NOMO-1 (cell line): ENCODE measurements around the gene SETD1A.

Experiments
- DNase-seq, 2 experiments: peaks; one replicate each; lab custom pipeline; 2025; ENCODE audit not compliant: unreplicated experiment in 2 of 2; lab: John Stamatoyannopoulos, UW

Gene SETD1A

DNA sequence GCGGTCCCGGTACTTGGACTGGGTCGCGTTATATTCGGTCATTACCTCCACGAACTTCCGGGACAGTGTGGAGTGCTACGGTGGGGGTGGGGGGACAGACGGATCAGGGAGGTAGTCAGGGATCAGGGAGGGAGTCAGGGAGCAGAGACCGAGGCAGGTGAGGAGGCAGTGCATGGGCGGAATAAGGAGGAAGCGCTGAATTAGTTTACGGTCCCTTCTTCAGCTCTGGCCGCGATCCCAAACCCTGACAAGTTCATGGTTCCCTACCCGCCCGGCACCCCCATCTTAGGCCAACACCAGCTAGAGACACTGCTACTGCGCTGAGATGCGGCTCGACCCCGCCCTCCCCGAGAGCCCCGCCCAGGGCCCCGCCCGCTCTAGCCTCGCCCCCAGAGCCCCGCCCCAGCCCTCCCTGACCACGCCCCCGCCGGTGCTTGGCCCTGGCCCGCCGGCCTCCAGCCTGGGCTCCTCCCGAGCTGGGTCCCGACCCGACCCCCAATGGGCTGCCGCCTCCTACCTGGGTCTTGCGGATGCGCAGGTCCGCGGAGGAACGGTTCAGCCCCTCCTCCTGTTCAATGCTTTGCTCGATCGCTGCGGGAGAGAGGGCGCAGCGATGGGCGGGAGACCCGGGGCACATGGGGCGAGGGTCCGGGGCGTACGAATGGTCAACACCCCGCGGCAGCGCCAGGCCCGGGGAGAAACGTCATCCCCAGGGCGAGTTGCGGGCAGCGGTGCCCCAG lies 39.6 kb downstream of the SETD1A start:
- peak; percentile 73 to 89 for DNase-seq

DNA sequence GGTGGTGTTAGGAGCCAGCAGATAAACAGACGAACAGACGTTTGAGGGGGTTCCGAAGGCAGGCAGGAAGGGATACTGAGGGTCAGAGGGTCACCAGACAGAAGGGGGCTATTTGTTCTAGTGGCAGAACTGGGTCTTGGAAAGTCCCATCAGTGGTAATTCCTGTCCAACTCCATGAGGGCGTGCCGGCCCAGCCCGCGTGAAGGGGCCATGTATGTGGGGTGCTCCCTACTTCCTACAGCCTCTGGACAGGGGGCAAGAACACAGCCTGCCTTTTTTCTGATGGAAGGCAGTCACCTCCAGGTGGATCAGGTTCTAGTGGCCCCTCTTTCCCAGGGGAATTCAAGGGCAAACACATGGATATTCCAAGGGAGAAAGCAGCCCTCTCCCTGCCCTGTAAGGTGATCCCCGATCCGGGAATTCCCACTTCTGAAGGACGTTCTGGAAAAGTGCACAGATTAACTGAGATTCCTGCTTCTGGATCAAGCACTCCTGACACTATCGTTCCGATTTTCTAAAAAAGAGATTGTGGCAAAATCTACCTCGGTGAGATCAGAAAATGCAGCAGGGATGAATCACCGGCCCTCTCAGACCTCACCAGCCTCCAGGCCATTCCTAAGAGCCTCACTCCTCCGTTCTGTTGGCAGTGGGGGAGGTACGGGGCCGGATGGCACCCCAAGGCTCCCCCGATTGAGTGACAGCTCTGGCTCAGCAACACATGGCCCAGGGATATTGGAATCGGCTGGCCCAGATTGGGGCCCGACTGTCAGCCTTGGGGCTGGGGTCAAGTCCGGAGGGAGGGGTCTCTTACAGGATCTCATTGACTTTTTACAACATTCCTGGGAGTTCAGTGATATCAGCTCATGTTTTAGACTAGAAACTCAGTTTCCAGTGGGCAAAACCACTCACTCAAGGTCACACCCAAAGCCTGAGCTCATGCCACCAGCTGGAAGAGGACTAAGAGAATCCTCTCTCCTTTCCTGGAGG lies 40.5 kb downstream of the SETD1A start:
- no peak for DNase-seq

DNA sequence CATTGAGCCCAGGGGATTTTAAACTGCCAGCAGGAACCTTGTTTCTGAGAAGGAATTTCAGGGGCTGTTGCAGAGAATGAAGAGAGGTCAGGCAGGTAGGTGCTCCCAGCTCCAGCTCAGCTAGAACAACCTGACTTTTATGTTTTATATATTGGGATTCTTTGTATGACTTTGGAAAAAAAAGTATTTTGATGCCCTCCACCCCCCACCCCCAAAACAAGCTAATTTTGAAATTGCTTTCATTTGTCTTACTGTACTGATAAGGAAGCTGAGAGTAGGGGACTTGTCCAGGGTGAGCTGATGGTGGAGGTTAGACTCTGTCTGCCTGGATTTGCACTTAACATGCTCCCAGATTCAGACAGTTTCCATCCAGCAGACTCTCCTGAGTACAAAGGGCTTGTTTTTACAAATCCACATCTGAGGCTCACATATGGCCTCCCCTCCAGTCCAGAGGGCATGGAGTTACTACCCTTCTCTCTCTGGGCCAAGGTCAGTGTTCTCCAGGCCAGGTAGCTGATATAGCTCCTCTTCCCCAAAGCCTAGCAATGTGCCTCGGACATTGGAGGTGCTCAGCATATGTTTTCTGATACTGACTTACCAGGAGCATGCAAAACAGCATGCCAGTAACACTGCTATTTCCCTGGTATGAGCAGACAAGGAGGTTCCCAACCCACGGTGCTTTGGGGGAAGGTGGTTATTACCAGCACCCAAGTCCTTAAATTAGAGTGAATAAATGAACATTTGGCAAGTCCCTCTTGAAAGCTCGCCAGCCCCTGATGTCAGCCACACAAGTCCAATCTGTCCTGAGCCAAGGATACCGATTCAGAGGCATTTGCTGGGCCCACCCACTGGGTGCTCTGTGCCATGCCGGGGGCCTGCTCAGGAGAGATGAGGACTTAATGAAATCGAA lies 41.6 kb downstream of the SETD1A start:
- DNase-seq: no peak

DNA sequence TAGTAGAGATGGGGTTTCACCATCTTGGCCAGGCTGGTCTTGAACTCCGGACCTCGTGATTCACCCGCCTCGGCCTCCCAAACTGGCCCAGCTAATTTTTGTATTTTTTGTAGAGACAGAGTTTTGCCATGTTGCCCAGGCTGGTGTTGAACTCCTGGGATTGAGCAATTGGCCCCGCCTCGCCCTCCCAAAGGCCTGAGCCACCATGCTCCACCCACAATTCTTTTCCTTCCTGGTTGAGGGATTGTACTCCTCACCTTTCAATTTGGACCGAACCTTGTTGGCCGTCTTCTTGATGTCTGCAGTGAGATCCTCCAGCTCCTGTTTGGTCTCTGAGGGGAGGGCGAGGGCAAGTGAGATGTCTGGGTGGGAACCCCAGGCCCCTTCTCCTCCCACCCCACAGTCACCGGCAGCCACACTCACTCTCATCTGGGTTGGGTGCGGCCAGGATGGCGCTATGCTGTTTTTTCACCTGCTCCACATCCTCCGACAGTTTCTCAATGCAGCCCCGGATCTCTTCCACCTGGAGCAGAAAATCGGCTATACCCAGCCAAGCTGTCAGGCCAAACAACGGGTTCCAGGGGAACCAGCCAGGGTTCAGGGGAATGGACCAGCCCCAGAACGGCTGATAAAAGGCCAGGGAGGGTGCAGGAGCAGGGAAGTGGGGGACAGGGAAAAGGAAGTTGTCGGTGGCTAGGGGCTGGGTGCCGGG lies 43.3 kb downstream of the SETD1A start:
- DNase-seq: peak in 1 of 2 experiments; percentile 5

DNA sequence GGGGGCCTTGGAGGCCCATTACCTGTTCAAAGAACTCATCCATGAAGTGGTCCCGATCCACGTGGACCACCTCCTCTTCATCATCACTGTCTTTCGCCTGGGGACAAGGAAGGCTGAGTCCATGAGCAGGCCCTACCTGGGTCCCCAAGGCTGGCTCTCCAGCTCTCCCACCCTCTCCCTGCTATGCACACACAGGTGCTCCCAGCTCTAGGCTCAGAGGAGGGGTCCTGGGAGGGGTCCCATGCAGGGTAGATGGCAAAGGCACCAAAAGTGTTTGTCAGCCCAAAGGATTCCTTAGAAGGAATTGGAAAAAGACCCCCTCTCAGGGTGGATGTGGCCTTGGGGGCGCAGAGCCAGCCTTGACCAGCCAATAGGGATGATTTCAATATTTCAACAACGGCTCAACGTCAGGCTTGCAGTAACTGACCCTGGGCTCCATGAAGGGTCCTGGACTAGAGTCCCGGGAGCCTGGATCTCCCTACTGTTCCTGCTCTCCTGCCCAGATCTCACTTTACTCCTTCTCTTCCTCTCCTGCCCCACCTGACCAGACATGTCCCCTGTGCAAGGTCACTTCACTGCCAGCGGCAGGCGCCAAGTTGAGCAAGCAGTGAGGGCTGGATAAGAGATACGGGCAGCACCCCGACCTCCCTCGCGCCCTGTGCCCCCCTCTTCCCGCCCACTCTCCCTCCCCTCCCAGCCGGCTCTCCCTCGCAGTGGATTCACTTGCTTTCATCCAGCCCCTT lies 44.1 kb downstream of the SETD1A start:
- DNase-seq: no peak

DNA sequence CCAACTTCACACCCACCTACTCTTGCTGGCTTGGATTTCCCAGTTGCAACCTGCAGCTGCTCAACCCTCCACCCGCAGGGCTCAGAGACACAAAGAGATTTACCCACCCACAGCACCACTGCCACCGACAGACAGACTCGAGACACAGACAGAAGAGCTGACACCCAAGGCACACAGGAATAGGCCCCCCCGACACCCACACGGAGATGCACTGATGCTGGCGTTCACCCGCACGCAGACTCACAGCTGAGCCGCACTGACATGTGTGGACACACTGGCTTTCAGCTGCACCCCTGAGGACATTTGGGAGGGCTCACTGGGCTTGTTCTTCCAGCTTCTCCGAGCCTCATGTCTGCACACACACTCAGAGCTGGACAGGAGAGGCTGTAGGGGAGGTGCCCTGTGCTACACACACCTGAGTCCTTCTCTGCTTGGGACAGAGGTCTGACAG lies 44.7 kb downstream of the SETD1A start:
- no peak for DNase-seq

DNA sequence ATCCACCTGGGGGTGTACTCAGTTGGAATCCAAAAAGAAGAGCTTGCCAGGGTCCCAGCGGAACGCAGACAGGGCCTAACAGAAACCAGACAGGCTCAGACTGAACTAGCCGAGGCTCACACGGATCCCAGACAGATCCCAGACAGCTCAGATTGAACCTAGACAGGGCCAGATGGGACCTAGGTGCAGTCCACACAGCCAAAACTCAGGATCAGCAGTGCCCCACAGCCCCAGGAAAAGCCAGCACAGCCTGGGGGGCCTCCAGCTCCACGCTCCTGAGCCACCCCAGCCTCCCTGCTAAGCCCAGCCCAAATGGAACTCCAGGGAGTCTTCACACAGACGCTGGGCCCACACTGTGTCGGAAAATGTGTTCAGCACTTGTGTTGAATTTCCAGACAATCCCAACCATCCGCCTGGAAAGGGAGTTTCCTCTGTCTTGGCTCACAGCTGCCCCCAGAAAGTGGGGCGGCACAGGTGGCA lies 45.3 kb downstream of the SETD1A start:
- no peak for DNase-seq

DNA sequence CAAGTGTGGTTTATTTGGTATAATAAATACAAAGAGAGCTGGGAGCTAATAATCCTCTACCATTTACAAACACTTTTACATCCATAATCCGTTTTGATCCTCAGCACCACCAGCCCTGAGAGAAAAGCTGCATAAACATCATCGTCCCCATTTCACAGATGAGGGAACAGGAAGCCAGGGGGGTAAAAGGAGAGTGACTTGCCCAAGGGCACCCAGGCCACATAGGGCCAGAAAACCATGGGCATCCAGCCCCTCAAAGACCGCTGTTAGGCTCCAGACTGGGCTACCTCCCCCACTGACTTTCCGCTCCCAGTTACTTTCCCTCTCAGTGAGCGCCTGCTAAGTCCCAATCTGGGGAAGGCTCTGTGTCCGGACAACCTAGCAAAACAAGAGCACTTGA lies 46.2 kb downstream of the SETD1A start:
- no peak for DNase-seq

DNA sequence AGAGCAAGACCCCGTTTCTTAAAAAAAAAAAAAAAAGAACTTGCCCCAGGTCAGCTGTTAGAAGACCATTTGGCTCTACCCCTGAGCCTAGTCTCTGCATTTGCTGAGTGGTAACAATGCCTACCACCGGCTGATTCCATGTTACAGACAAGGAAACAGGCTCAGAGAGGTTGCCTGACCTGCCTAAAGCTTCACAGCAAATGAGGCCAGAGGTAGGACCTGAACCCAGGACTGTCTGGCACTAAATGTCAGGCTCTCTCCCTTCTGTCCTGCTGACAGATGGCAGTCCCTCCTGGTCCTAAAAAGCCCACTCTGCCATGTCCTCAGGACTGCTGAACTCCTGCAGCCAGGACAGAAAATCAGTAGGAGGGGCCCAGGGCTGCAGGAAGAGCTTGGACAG lies 47.1 kb downstream of the SETD1A start:
- DNase-seq: no peak

DNA sequence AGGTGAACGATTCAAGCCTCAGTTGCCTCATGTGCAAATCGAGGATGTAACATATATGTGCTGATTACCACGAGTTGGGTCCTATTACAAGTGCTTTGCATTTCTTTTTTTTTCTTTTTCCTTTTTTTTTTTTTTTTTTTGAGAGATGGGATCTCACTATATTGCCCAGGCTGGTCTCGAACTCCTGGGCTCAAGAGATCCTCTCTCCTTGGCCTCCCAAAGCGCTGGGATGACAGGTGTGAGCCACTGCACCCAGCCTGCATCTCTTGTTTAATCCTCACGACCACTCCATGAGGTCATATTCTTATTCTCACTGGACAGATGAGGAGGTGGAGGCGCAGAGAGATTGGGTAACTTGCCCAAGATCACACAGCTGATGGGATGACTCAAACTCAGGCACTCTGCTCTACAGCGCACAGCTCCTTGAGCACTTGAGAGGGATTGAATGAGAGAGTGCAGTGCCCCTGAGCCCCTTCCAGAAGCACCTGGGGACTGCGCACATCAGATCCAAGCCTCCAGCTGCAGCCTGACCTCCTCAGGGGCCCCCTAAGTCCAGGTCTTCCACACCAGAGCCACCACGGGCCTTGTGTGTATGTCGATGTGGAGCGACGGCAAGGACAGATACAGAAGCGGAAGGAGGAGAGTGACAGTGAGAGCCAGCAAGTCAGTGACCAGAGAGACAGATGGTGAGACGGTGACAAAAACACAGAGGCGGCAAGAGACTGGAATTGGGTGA lies 48.0 kb downstream of the SETD1A start:
- no peak for DNase-seq

DNA sequence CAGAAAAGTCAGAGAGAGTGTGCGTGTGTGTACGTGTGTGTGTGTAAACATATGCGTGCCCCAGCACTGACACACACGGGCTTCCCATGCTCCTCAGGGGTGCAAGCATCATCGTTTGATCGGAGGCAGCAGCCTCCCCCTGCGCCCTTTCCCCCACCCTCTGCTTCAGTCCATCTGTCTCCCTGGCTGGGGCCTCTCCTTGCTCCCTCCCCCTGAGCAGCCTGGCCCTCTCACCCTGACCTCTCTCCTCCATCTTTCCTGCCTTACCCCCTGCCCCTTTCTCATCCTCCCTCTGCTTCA lies 48.5 kb downstream of the SETD1A start:
- no peak for DNase-seq

DNA sequence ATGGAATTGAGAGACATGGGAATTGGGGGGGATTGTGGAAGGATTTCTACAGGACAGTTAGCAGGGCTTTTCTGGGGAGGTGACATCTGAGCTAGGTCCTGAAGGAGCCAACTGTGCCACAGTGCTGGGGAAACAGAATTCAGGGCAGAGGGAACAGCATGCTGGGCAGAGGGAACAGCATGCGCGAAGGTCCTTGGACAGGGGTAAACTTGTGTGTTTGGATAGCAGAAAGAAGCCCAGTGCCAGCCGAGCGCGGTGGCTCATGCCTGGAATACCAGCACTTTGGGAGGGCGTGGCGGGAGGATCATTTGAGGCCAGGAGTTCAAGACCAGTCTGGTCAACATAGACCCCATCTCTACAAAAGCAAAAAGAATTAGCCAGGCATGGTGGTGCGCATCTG lies 49.0 kb downstream of the SETD1A start:
- no peak for DNase-seq

DNA sequence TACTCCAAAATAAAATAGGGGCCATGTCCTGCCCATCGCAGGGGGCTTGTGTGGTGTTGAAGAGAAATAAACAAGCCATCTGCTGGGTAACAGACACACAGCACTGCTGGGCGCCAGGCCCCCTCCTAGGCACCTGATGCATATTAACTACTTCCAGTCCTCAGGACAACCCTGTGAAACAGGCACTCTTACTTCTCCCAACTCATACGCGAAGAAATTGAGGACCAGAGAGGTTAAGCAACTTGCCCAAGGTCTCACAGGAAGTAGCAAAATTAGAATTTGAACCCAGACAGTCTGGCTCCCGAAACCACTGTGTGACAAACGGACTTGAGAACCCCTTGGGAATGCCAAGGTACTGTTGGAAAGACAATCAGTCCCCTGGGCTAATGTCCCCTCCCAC lies 50.1 kb downstream of the SETD1A start:
- no peak for DNase-seq

DNA sequence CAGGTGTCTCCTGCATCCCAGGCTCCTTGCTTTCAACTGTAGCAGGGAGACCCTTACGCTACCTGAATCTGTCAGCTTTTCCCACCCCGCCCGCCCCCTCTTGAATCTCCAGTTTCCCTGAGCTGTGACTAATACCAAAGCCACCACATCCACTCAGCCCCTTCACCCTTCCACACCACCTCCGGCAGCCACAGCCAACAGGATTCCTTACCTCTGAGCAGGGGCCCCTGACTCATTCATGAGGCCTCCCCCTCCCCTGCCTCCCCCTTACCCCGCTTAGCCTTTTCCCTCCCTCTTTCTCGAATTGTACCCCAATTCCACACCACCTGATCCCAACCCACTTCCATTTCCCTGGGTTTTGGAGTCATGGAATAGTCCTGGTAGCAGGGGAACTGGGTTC lies 50.6 kb downstream of the SETD1A start:
- DNase-seq: no peak

DNA sequence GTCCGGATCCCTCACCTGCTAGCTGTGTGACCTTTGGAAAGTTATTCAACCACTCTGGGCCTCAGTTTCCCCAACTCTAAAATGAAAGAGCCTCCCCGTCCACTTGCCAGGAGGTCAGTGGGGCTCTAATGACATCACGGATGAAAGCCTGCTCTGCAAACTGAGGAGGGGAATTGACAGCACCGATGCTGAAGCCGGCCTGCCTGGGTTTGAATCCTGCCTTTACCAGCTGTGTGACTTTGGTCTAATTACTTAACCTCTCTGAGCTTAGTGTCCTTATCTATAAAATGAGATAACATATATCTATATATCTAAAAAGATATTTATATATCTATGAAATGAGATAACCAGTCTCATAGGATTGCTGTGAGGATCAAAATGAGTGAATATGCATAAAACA lies 51.0 kb downstream of the SETD1A start:
- DNase-seq: no peak

DNA sequence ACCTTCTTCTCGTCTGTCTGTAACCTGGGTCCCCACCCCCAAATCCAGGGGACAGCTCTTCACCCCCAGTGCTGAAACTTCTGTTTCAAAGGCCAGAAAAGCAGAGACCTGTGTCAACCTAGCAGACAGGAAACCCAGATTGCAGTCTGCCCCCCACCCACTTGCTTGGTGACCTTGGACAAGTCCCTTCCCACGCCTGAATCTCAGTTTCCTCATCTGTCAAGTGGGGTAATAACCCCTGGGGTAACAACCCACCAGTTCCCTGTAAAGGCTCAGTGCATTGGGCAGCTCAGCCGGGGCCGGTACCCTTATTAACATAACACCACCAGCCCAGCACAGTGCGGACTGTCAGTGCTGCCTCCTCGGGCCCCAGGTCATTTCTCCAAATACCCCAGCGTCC lies 51.6 kb downstream of the SETD1A start:
- DNase-seq: no peak

DNA sequence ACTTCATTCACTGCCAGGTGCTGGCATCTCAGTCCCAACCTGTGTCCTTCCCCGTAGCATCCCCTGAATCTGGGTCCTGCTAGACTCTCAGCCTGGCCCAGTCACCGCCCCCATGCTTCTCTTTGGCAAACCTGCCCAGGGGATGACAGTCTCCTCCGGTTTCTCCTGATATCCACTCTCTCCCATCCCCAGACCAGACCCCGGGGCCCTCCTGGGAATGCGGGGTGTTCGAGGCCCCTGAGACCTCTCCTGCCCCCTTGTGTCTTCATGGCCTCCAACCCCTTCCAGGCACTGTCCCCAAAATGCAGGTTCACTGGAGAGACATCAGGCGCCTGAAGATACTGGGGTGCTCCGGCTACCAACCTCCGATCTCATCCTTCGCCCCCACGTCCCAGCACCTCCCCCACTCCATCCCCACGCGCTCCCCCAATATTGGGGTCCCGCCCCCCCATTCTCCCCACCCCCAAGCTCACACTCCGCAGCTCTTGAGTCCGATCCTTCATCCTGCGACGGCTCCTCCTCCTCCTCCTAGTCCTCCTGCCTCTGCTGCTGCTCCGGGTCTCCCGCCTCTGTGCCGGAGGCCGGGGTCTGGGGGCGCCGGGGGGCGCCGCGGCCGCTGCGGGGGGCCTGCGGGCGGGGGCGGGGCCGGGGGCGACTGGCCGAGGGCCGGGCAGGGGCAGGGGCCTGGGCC lies 52.5 kb downstream of the SETD1A start:
- DNase-seq: no peak

DNA sequence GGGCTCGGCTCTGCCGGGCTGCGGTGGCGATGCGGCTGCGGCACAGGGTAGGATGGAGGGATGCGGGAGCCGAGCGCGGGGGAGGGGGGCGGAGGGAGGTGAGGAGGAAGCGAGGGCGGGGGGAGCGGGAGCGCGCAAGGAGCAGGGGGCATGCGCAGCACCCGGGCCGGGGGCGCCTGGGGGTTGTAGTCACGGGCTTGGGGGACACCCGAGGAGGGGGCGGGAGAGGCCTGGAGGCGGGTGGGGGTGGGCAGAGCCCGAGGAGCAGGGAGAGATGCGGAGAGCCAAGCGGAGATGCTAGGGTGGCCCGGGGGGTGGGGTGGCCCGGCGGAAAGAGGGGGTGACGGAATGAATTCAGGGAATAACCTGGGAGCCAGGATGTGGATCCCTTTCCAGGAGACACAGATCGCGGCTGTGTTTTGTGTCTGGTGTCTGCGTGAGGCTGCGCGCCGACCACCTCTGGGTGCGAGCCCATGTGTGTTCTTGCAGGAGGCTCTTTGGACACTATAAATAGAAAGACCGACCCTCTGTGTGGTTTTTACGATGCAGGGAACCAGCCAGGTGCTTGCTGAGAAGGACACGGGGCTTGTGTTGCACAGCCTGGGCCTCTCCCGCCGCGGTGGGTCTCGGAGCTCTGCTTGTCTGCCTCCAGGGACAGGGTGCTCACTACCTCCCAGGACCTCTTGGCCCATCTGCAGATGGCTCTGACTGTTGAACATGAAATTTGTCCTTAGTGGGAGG lies 53.2 kb downstream of the SETD1A start, which contains the start of gene STX1B:
Gene STX1B (minus strand): TSS at position 54 of the 741 bp plus-strand sequence. CDS start 242 bp downstream, outside the sequence.
- DNase-seq: no peak
